ENCODE results near the gene SLF2. TPM values are rescaled to one million over a fixed set of nuclear protein-coding genes. Genes with fewer than 3 reads are reported as not detected.

SLF2 gene
- total RNA-seq, 4 donors from 2014 or later, result 27.9 to 102 (median 59.9) TPM

- intact Hi-C loops (cut with DNase I; ENCODE audit: low total_unique reads), result no loop called here
- Histone ChIP-seq H3K9me3 (no peaks in the 10 kb centered on the region), H3K4me1 (no peaks in the 10 kb centered on the region), H3K27me3 (no peaks in the 10 kb centered on the region), H3K27ac (no peak overlapping the region), H3K4me3 (no peak overlapping the region), H3K36me3 (no peaks in the 10 kb centered on the region)
- TF ChIP-seq POLR2A (IDR thresholded peaks at IDR 0.05), result no peak
- TF ChIP-seq, protein P1, sequence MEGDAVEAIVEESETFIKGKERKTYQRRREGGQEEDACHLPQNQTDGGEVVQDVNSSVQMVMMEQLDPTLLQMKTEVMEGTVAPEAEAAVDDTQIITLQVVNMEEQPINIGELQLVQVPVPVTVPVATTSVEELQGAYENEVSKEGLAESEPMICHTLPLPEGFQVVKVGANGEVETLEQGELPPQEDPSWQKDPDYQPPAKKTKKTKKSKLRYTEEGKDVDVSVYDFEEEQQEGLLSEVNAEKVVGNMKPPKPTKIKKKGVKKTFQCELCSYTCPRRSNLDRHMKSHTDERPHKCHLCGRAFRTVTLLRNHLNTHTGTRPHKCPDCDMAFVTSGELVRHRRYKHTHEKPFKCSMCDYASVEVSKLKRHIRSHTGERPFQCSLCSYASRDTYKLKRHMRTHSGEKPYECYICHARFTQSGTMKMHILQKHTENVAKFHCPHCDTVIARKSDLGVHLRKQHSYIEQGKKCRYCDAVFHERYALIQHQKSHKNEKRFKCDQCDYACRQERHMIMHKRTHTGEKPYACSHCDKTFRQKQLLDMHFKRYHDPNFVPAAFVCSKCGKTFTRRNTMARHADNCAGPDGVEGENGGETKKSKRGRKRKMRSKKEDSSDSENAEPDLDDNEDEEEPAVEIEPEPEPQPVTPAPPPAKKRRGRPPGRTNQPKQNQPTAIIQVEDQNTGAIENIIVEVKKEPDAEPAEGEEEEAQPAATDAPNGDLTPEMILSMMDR (IDR thresholded peaks at IDR 0.05), result peak in 2 of 4 experiments; percentile 16 to 26
- DNase-seq, result no peak
These were observed 40.5 kb upstream of the SLF2 start for GRCh38 chr10:100872034-100872791.

DNA sequence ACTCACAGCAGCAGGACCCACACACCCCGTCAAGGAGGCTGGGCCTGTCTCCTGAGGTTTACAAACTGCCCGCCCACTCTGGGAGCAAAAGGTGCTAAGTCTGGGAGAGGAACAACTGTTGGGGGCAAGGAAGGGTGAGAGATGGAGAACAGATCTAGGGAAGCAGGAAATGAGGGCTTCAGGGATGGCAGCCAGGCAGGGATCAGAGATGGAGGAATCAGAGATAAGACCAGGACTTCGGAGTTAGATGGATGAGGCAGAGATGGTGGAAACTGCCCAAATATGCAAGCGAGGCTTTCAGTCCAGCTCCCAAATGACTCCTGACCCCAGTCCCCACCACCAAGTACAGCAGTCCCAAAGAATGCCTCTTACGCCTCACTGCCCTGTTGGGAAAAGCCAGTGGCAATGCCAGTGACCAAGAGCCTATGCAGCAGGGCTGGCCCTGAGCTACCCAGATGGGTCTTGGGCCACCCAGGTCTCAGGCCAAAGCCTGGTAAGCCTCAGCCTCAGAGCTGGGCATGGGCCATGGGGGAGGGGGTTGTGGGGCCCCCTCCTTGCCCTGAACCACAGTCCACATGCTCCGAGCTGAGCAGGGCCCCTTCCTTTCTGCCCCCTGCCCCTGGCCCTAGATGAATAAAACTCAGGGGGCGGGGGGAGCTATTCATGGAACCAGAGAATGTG is 39.5 kb upstream of the SLF2 start:
- Histone ChIP-seq H3K4me1 (no peaks in the 10 kb centered on the region), H3K9me3 (no peaks in the 10 kb centered on the region), H3K36me3 (no peaks in the 10 kb centered on the region), H3K27me3 (no peaks in the 10 kb centered on the region), H3K27ac (no peak overlapping the region), H3K4me3 (no peak overlapping the region)
- TF ChIP-seq, protein P1 (IDR thresholded peaks at IDR 0.05), result no peak
- TF ChIP-seq POLR2A (IDR thresholded peaks at IDR 0.05), result no peak
- intact Hi-C loops (cut with DNase I; ENCODE audit: low total_unique reads), result no loop called here
- no peak for DNase-seq

DNA sequence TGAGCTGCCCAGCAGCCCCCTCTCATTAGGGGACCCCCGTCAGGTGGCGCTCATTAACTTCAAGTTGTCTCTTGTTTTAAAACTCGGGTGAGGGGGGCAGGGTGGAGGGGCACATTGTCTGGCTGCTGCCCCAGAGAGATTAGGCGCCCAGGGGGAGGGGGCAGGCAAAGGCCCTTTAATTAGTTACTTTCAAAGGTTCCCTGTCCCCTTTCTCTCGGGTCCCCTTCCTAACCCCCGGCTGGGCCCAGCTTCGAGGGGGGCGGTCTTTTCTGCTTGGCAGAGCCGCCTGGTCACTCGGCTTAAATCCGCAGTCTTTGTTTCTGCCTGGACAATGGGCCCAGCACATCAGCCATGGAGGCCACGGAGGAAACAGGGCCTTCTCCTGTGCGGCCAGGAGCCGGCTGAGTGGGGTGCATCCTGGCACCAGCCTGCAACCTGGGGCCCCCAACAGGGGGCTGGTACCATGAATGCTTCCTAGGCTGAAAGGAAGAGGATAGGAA is 38.9 kb upstream of the SLF2 start:
- intact Hi-C loops (cut with DNase I; ENCODE audit: low total_unique reads), result no loop called here
- Histone ChIP-seq H3K27ac (no peak overlapping the region), H3K27me3 (no peaks in the 10 kb centered on the region), H3K4me3 (no peak overlapping the region), H3K4me1 (no peaks in the 10 kb centered on the region), H3K36me3 (no peaks in the 10 kb centered on the region), H3K9me3 (no peaks in the 10 kb centered on the region)
- TF ChIP-seq POLR2A (IDR thresholded peaks at IDR 0.05), result no peak
- TF ChIP-seq, protein P1 (IDR thresholded peaks at IDR 0.05), result no peak
- DNase-seq, result no peak

- Histone ChIP-seq H3K27me3 (no peaks in the 10 kb centered on the region), H3K27ac (no peak overlapping the region), H3K36me3 (no peaks in the 10 kb centered on the region), H3K4me3 (no peak overlapping the region), H3K4me1 (no peaks in the 10 kb centered on the region), H3K9me3 (no peaks in the 10 kb centered on the region)
- intact Hi-C loops (cut with DNase I; ENCODE audit: low total_unique reads), result no loop called here
- DNase-seq, result no peak
- no peak for TF ChIP-seq POLR2A (IDR thresholded peaks at IDR 0.05)
- TF ChIP-seq, protein P1 (IDR thresholded peaks at IDR 0.05), result no peak
These were observed 37.9 kb upstream of the SLF2 start for GRCh38 chr10:100874702-100875483.
